Endothelial cell of umbilical vein (primary cell): ENCODE data around the gene RBM45. TPM values are rescaled to one million over a fixed set of nuclear protein-coding genes. Genes with fewer than 3 reads are reported as not detected.

Source experiments
- BruUV-seq: library from RNA; stranded (reverse); fragments of 400-500 nt; replicated peaks from 2 replicates; lab custom pipeline; 2021; lab: Mats Ljungman, UMichigan
- CTCF ChIA-PET: fragments of 300-600, 350-600 bp; sonication (Branson Sonifier 250); formaldehyde crosslinking; loops from one replicate; lab custom pipeline; 2021; ENCODE audit warnings: antibody characterized with exemption, inconsistent platforms; lab: Charles Lee
- POLR2A ChIA-PET: fragments of 300-600, 350-600 bp; sonication (Branson Sonifier 250); formaldehyde crosslinking; loops from one replicate; lab custom pipeline; 2021; ENCODE audit warnings: antibody characterized with exemption, inconsistent platforms; lab: Charles Lee
- DNase-seq: peaks from one replicate; pipeline ENCODE4 v3.0.0-alpha.2; 2011; ENCODE audit warnings: low read depth, low spot score
- FAIRE-seq: peaks from 2 replicates; lab custom pipeline; 2011; peaks lifted over from hg19 to GRCh38; lab: Jason Lieb, UNC
- H2AFZ ChIP-seq: 2 replicates; pipeline ENCODE4 v1.6.0; 2012; ENCODE audit warnings: low read depth, low read length, control low read depth, inconsistent platforms
- H3K27ac ChIP-seq: 2 replicates; pipeline ENCODE4 v1.5.1; 2011; ENCODE audit warnings: low read depth, mild to moderate bottlenecking, control low read depth, low read length, moderate library complexity; ENCODE audit not compliant: insufficient read depth
- H3K27me3 ChIP-seq, 2 experiments: 2 replicates each; pipeline versions ENCODE4 v1.6.0 to v1.6.1; 2011; ENCODE audit warnings: low read length in 2 of 2, mixed read lengths in 1 of 2; ENCODE audit not compliant: control insufficient read depth in 2 of 2, insufficient read depth in 2 of 2
- H3K36me3 ChIP-seq, 2 experiments: 2 replicates in 1 of 2; 3 replicates in 1 of 2; pipeline ENCODE4 v1.5.1; 2011; ENCODE audit warnings: low read length in 2 of 2, mild to moderate bottlenecking in 1 of 2, moderate library complexity in 1 of 2; ENCODE audit not compliant: control insufficient read depth in 2 of 2, insufficient read depth in 2 of 2; ENCODE audit errors: extremely low read depth in 1 of 2
- H3K4me1 ChIP-seq: 3 replicates; pipeline ENCODE4 v1.5.1; 2011; ENCODE audit warnings: mild to moderate bottlenecking, low read length; ENCODE audit not compliant: control insufficient read depth, insufficient read depth; ENCODE audit errors: extremely low read depth
- H3K4me2 ChIP-seq: 2 replicates; pipeline ENCODE4 v1.6.1; 2011; ENCODE audit warnings: low read length, control low read depth, mixed read lengths; ENCODE audit not compliant: insufficient read depth
- H3K4me3 ChIP-seq, 3 experiments: fragments of 200-600 bp in 1 of 3; sonication (generic), shearing (Covaris generic) in 1 of 3; replicated peaks in 1 of 3; 2 replicates each; pipeline ENCODE4 v1.5.1; 2011 to 2016; ENCODE audit warnings: control low read depth in 3 of 3, low read length in 3 of 3, mild to moderate bottlenecking in 2 of 3, inconsistent platforms in 1 of 3, low read depth in 1 of 3, moderate library complexity in 1 of 3; ENCODE audit not compliant: insufficient read depth in 1 of 3
- H3K79me2 ChIP-seq: 2 replicates; pipeline ENCODE4 v1.6.0; 2012; ENCODE audit warnings: low read length, inconsistent platforms; ENCODE audit not compliant: control insufficient read depth, insufficient read depth
- H3K9ac ChIP-seq: replicated peaks from 2 replicates; pipeline ENCODE3; 2011; ENCODE audit warnings: low read length, control low read depth; ENCODE audit not compliant: insufficient read depth; ENCODE audit errors: extremely low read depth
- H3K9me1 ChIP-seq: replicated peaks from 3 replicates; pipeline ENCODE4 v1.6.0; 2011; ENCODE audit warnings: mild to moderate bottlenecking, low read length; ENCODE audit not compliant: control insufficient read depth, insufficient read depth; ENCODE audit errors: extremely low read depth
- H3K9me3 ChIP-seq: replicated peaks from 2 replicates; pipeline ENCODE4 v1.5.1; 2012; ENCODE audit warnings: low read length, inconsistent platforms; ENCODE audit not compliant: control insufficient read depth, insufficient read depth
- H4K20me1 ChIP-seq: replicated peaks from 2 replicates; pipeline ENCODE3; 2011; ENCODE audit warnings: mild to moderate bottlenecking, low read length; ENCODE audit not compliant: control insufficient read depth, insufficient read depth; ENCODE audit errors: extremely low read depth
- EZH2 ChIP-seq: IDR thresholded peaks from 2 replicates; pipeline ENCODE4 v1.6.1; 2012; ENCODE audit warnings: borderline replicate concordance, low read depth, mild to moderate bottlenecking, moderate library complexity, low read length, inconsistent platforms; ENCODE audit not compliant: severe bottlenecking
- FOS ChIP-seq: IDR thresholded peaks from 2 replicates; pipeline ENCODE4 v1.6.1; 2011; ENCODE audit warnings: mild to moderate bottlenecking, low read length, moderate library complexity, borderline replicate concordance; ENCODE audit not compliant: insufficient read depth
- GATA2 ChIP-seq: IDR thresholded peaks from 2 replicates; pipeline ENCODE4 v1.7.0; 2011; ENCODE audit warnings: low read depth, mild to moderate bottlenecking, moderate library complexity, mixed read lengths, low read length; ENCODE audit not compliant: insufficient read length, insufficient read depth
- JUN ChIP-seq: IDR thresholded peaks from 2 replicates; pipeline ENCODE4 v1.6.1; 2011; ENCODE audit warnings: borderline replicate concordance, low read depth; ENCODE audit not compliant: insufficient read length, insufficient read depth
- MAX ChIP-seq: IDR thresholded peaks from 2 replicates; pipeline ENCODE4 v1.6.1; 2011; ENCODE audit not compliant: insufficient read depth, insufficient read length
- MYC ChIP-seq: IDR thresholded peaks from one replicate; pipeline ENCODE4 v1.6.1; 2011; ENCODE audit warnings: mild to moderate bottlenecking, low read depth, low read length
- POLR2A ChIP-seq: IDR thresholded peaks from 2 replicates; pipeline ENCODE4 v1.6.1; 2012; ENCODE audit warnings: low read depth, mild to moderate bottlenecking, control low read depth, low read length
- POLR2AphosphoS5 ChIP-seq: IDR thresholded peaks from 2 replicates; pipeline ENCODE4 v1.6.1; 2012; ENCODE audit warnings: low read depth, mild to moderate bottlenecking, control low read depth, low read length, moderate library complexity; ENCODE audit not compliant: insufficient read depth
- dilution Hi-C: fragments of 300-500 bp; cut with MboI; formaldehyde crosslinking; loops from one replicate; pipeline ENCODE4 v1.15.0; 2019; ENCODE audit warnings: low sequenced_read_pairs; ENCODE audit not compliant: extremely low pct_ligation_motif_present
- intact Hi-C: fragments of 100-400 bp; cut with micrococcal nuclease; formaldehyde crosslinking; loops from one replicate; pipeline ENCODE4 v1.10.0; 2022
- polyA plus RNA-seq, 4 experiments: library from polyadenylated mRNA; depleted of rRNA in 3 of 4; stranded (reverse) in 3 of 4; unstranded in 1 of 4; fragments of >200 nt; gene quantifications; 2 replicates each; pipeline versions ENCODE4 v1.2.1 to v1.2.3, GENCODE V29; 2011 to 2012; ENCODE audit warnings: missing spikeins in 1 of 4
- total RNA-seq: library from RNA; stranded (reverse); gene quantifications from 2 replicates; pipeline ENCODE4 v1.2.3, GENCODE V29; 2021
- TF ChIP-seq, protein P1 (sequence below), 2 donors: IDR thresholded peaks; 1 replicate in 1 of 2; 2 replicates in 1 of 2; pipeline ENCODE4 v1.5.1; 2011; ENCODE audit warnings: low read length in 2 of 2, mild to moderate bottlenecking in 2 of 2, moderate library complexity in 2 of 2, control low read depth in 1 of 2, inconsistent platforms in 1 of 2, low read depth in 1 of 2; ENCODE audit not compliant: insufficient read depth in 1 of 2; ENCODE audit errors: extremely low read depth in 1 of 2

RBM45 gene
- total and polyA plus RNA-seq, 2 donors (not counting 3 experiments of a cell fraction or from before 2014, with no cell fraction given) = 6.8 to 12.4 TPM

DNA sequence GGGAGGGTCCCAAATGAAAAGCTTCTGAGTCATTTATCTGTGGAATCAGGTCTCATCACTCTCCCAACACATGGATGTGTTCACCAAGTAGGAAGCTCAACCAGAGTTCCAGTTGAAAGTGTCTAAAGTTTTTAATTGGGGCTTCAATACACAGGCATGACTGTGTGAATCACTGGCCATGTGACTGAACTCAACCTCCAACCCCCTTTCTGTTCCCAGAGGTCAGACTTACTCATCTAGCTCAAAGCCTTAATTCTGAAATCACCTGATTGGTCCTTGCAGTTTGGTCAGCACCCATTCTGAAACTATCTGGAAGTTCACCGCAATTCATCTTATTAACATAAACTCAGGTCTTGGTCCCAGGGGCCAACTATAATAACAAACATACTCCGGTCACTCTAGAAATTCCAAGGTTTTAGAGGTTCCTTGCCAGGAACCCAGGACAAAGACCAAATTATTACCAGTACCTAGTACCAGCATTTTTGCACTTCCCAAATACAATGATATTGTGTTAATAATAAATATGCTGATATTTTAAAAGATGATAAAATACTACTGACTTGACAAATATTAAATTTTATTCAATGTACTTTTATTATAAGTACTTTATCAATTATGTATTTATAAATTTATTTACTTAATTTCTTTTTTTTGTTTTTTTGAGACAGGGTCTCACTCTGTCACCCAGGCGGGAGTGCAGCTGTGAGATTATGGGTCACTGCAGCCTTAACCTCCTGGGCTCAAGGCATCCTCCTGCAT, 10.7 kb upstream of the RBM45 start:
- Histone ChIP-seq H2AFZ (no peak overlapping the region), H3K4me3 (no peak overlapping the region), H3K79me2 (no peaks in the 10 kb centered on the region), H4K20me1 (no peaks in the 10 kb centered on the region), H3K4me1 (no peaks in the 10 kb centered on the region), H3K9me1 (no peaks in the 10 kb centered on the region), H3K27me3 (no peaks in the 10 kb centered on the region), H3K36me3 (no peaks in the 10 kb centered on the region), H3K9ac (no peak overlapping the region), H3K27ac (no peak overlapping the region), H3K9me3 (no peaks in the 10 kb centered on the region), H3K4me2 (no peak overlapping the region)
- ChIA-PET POLR2A (no interaction called here), CTCF (interaction anchor here (0.7 to 1.5 kb wide), 3 partner anchors 10 to 29 kb away, joined by 3 to 7 read pairs (median 3); partner anchors contain the start of genes PDE11A and RBM45)
- BruUV-seq = no TSS peak
- FAIRE-seq = no peak
- no peak for TF ChIP-seq FOS
- TF ChIP-seq, protein P1, sequence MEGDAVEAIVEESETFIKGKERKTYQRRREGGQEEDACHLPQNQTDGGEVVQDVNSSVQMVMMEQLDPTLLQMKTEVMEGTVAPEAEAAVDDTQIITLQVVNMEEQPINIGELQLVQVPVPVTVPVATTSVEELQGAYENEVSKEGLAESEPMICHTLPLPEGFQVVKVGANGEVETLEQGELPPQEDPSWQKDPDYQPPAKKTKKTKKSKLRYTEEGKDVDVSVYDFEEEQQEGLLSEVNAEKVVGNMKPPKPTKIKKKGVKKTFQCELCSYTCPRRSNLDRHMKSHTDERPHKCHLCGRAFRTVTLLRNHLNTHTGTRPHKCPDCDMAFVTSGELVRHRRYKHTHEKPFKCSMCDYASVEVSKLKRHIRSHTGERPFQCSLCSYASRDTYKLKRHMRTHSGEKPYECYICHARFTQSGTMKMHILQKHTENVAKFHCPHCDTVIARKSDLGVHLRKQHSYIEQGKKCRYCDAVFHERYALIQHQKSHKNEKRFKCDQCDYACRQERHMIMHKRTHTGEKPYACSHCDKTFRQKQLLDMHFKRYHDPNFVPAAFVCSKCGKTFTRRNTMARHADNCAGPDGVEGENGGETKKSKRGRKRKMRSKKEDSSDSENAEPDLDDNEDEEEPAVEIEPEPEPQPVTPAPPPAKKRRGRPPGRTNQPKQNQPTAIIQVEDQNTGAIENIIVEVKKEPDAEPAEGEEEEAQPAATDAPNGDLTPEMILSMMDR (IDR thresholded peaks at IDR 0.05; ENCODE audit: extremely low read depth in 1 of 2, insufficient read depth in 1 of 2, low read depth in 1 of 2, low read length in 2 of 2) = no peak
- no peak for TF ChIP-seq POLR2A
- no peak for TF ChIP-seq GATA2
- no peak for TF ChIP-seq EZH2
- TF ChIP-seq MYC = no peak
- no peak for TF ChIP-seq MAX
- TF ChIP-seq JUN = no peak
- no peak for TF ChIP-seq POLR2AphosphoS5
- no peak for DNase-seq
- dilution Hi-C loops (no loop called here), intact Hi-C loops (no loop called here)
